ENCODE results near the gene LRFN4.

- TF ChIP-seq JUND (IDR thresholded peaks at IDR 0.05) (no peak), MAX (IDR thresholded peaks at IDR 0.05) (no peak), CTCF (IDR thresholded peaks at IDR 0.05; ENCODE audit: low read depth, low read length, missing input control) (no peak)
These were observed 53.2 kb downstream of the LRFN4 start for GRCh38 chr11:66910016-66910415.

All from liver (tissue), 3 donors.